Measurements from ENCODE around the gene MIF. TPM values are rescaled to one million over a fixed set of nuclear protein-coding genes. Genes with fewer than 3 reads are reported as not detected.

MIF gene
- total and polyA plus RNA-seq, 2 of the 4 experiments (the other 2 are of a cell fraction), result 123 to 530 TPM

DNA sequence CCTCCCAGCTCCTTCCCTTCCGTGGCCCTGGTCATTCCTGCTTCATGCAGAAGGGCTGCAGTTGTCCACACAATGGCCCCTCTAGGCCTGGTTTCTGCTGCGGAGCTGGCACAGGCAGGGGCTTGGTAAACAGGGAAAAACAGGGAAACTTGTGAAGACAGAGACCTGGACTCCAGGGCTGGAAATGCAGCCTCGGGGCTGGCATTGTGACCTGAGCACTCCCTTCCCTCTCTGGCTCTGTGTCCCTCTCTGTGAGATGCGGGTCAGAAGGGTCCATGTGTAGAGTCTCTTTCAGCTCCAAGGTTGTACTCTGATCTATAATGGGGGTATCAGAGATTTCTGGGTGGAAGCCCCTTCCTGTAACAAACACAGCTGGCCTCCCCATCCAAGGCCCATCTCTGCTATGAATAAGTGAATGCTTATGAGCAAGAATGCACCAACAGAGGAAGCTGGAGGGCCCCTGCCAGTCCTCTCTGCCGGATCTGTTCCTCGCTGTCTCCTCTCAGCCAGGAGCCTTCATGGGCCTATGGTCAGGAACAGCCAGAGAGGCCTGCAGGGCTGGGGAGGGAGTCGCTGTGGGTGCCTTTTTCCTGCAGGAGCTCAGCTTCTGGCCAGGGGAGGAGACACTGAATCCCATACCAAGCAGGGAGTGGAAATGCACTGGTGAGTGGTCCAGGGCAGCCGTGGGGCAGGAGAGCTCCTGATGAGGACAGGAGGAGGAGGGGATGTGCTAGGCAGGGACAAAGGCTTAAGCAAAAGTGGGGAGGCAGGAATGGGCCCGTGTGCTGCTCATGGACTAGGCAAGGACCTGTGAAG lies 48.7 kb upstream of the MIF start:
- Histone ChIP-seq H2BK20ac (ENCODE audit: low read depth, low read length) (peak overlapping the region; percentile 44; the same call in 1 of the 2 replicates), H3K18ac (ENCODE audit: low read depth, low read length) (no peak overlapping the region), H3K27me3 (ENCODE audit: control insufficient read depth, insufficient read depth, low read length) (no peaks in the 10 kb centered on the region; the same call in 1 of the 2 replicates), H4K8ac (ENCODE audit: low read depth in 2 of 2, low read length in 2 of 2) (peak overlapping the region in 1 of 2 experiments; percentile 80; a peak in 1 of 4 replicates), H3K9me1 (ENCODE audit: insufficient read depth, low read length) (no peaks in the 10 kb centered on the region), H3K79me1 (ENCODE audit: low read depth in 1 of 2, low read length in 2 of 2) (no peaks in the 10 kb centered on the region), H3K14ac (replicated peaks; ENCODE audit: low read depth, low read length) (peak overlapping the region; percentile 48; the same call in 1 of the 2 replicates), H3K4ac (ENCODE audit: low read depth, low read length) (peak overlapping the region; percentile 78), H3K56ac (ENCODE audit: extremely low read depth, insufficient read depth, low read length) (no peak overlapping the region), H3K36me3 (ENCODE audit: control insufficient read depth, insufficient read depth, low read length) (no peaks in the 10 kb centered on the region), H3K4me2 (ENCODE audit: low read depth, low read length) (no peak overlapping the region), H2BK120ac (ENCODE audit: low read depth, low read length) (peak overlapping the region; percentile 59; the same call in 1 of the 2 replicates), H3K23ac (ENCODE audit: low read depth, low read length) (peak overlapping the region; percentile 28; the same call in 1 of the 2 replicates), H3K9me3 (ENCODE audit: control insufficient read depth, insufficient read depth, low read length) (no peaks in the 10 kb centered on the region), H3K4me3 (ENCODE audit: insufficient read depth, low read depth, low read length) (no peak overlapping the region), H3K9ac (ENCODE audit: low read depth, low read length) (no peak overlapping the region), H4K91ac (ENCODE audit: insufficient read depth, low read depth, low read length) (no peak overlapping the region; the same call in 1 of the 2 replicates), H4K5ac (ENCODE audit: low read depth, low read length) (no peak overlapping the region), H2BK5ac (ENCODE audit: low read depth, low read length, poor library complexity, severe bottlenecking) (no peak overlapping the region), H2BK15ac (ENCODE audit: low read depth, low read length) (peak overlapping the region; percentile 64; the same call in 1 of the 3 replicates), H3K27ac (ENCODE audit: insufficient read depth, low read length) (no peak overlapping the region), H2AFZ (replicated peaks; ENCODE audit: low read length, poor library complexity) (peak overlapping the region; percentile 72), H3K4me1 (ENCODE audit: control insufficient read depth, insufficient read depth, low read length) (peaks cover 19% of the 10 kb centered on the region), H2AK9ac (replicated peaks; ENCODE audit: low read depth, low read length, poor library complexity) (peak overlapping the region; percentile 80), H2AK5ac (ENCODE audit: low read depth, low read length) (peak overlapping the region; percentile 60; the same call in 1 of the 2 replicates), H4K20me1 (ENCODE audit: insufficient read depth, low read length) (no peaks in the 10 kb centered on the region)
- dilution Hi-C loops (cut with HindIII; ENCODE audit: low sequenced_read_pairs, unreplicated experiment) (no loop called here), in situ Hi-C loops (cut with MboI; ENCODE audit: low sequenced_read_pairs) (loop anchor here (10.0 kb wide), 1 partner anchor 321 kb away; no protein-coding TSS in a partner anchor), intact Hi-C loops (cut with micrococcal nuclease) (loop anchor here (5.0 kb wide), 3 partner anchors 73 to 303 kb away; partner anchors contain the start of gene MMP11)
- WGBS, 2 experiments (ENCODE audit: extremely low coverage in 2 of 2, insufficient read length in 1 of 2), result 100% methylated on average over 2 of the region's 9 CpGs; no CpG with 5 or more reads in 1 of the 2 experiments
- CTCF ChIA-PET, result interaction anchor here (0.8 to 1.4 kb wide), 2 partner anchors 75 to 254 kb away, joined by 3 to 4 read pairs; no protein-coding TSS in a partner anchor
- ATAC-seq (ENCODE audit: low read depth) (no peak), DNase-seq (no peak)
- no peak for TF ChIP-seq RCOR1 (IDR thresholded peaks at IDR 0.05; ENCODE audit: insufficient replicate concordance, low read length)
- TF ChIP-seq FOS (IDR thresholded peaks at IDR 0.05; ENCODE audit: low read depth, low read length), result no peak
- TF ChIP-seq ELK1 (IDR thresholded peaks at IDR 0.05; ENCODE audit: borderline replicate concordance, low read depth, low read length), result no peak
- TF ChIP-seq RFX5 (IDR thresholded peaks at IDR 0.05; ENCODE audit: low read depth, low read length), result no peak
- no peak for TF ChIP-seq BHLHE40 (IDR thresholded peaks at IDR 0.05; ENCODE audit: low read depth, low read length)
- TF ChIP-seq CHD1 (IDR thresholded peaks at IDR 0.05; ENCODE audit: low read depth, low read length), result no peak
- TF ChIP-seq SMC3 (IDR thresholded peaks at IDR 0.05; ENCODE audit: low read depth, low read length), result no peak
- no peak for TF ChIP-seq MAFK (IDR thresholded peaks at IDR 0.05; ENCODE audit: low read depth, low read length)
- BruUV-seq (replicated peaks), result no TSS peak
- POLR2A ChIA-PET (ENCODE audit: unreplicated experiment), result no interaction called here
